GM18526 (cell line): Measurements from ENCODE around the gene NKAIN4.

Experiments used
- POLR2A ChIP-seq: IDR thresholded peaks from 3 replicates; pipeline ENCODE4 v1.6.1; 2011; ENCODE audit not compliant: insufficient read length; ENCODE audit errors: extremely low read depth

NKAIN4 gene

DNA sequence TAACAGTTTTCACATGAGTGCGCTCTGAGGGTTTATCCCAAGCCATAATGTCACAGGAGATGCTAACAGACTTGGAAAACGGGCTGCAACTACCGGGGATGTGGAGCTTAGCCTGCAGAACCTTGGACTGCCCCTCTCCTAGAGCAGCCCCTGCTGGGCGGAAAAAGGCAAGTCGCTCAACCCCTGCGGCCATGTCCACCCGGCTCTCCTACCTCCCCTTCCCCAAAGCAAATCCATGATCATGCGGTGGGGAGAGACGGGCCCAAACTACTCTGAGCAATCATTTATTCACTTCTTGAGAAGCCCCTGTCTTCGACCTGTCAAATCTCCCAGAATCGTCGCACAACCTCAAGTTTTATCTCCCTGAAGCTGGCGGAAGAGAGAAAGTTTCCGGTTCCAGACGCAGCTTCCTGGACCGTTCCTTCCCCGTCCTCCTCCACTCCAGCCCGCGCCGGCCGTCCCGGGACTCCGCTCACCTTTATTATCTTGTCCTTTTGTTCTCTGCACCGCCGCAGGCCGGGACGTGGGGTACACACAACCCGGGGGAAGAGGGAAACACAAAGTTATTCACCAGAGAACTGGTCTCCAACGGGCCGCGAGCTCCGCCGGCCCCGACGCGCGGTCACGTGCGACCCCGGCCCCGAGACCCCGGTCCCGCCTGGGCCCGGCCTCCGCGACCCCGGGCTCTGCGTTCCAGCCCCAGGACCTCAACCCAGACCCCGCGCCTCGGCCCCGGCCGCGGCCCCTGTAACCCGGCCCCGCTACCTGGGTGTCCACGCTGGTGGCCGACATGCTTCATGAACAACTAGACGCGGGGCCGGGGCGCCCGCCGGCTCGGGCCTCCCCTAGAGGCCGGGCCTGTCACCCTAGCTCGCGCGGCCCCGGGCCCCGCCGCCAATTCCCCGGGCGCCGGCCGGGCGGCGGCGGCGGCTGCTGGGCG lies 38.9 kb downstream of the NKAIN4 start:
- no peak for TF ChIP-seq POLR2A

DNA sequence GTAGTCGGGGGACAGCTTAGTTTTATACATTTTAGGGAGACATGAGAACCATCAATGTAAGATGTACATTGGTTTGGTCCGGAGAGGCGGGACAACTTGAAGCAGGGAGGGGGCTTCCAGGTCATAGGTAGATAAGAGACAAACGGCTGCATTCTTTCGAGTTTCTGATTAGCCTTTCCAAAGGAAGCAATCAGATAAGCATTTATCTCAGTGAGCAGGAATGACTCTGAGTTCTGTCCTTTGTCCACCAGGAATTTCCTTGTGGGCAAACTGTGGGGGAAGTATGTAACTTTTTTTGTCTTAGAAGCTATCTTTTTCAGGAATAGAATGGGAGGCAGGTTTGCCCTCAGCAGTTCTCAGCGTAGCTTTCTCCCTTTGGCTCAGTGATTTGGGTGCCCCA lies 39.7 kb downstream of the NKAIN4 start:
- TF ChIP-seq POLR2A, result no peak

DNA sequence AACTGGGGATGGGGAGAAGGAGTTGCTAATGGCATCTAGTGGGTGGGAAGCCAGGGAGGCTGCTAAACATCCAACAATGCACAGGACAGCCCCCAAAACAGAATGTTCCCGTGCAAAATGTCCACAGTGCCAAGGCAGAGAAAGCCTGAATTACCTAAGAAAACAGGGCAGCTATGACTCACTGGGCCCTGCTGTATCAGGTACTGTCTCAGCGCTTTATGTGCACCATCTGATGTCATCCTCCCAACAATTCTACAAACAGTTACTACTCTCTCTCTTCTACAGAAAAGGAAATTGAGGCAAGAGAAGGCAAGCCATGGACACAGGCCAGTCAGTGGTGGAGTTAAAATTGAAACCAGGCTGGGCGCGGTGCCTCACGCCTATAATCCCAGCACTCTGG lies 41.5 kb downstream of the NKAIN4 start:
- no peak for TF ChIP-seq POLR2A

DNA sequence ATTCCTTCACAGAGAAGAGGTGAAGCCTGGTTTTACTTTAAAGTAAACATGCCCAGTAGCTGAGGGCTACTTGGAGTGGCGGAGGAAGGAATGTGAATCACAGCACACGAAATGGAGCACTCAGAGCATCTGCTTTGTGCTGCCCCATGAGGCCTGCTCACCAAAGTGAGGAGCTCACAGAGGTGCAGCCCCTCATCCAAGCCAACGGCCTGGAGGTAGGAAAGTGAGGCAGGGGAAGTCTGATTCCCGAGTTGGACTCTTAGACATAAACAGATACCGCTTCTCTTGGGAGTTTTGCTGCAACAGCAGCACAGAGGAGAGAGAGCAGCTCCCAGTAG lies 41.9 kb downstream of the NKAIN4 start:
- TF ChIP-seq POLR2A, result no peak

DNA sequence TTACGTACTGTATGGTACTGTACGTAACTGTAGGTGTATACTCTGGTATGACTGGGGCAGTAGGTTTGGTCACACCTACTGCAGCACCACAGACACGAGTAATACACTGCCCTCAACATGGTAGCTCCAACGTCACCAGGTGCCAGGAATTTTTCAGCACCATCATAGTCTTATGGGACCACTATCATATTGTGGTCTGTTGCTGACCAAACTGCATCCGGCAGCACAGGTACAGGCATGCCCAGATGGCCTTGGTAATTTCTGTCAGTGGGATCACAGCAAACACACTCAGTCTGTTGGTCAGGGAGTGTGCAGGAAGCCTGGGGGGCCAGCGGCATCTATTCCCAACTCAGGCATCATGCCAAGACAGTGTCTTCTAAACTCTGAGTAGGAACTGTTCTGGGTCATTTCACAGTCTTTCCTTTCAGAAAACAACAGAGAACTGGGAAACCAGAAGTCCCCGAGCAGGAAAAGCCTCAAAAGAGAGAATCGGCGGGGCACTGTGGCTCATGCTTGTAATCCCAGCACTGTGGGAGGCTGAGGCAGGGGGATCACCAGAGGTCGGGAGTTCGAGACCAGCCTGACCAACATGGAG lies 44.2 kb downstream of the NKAIN4 start:
- TF ChIP-seq POLR2A, result no peak

DNA sequence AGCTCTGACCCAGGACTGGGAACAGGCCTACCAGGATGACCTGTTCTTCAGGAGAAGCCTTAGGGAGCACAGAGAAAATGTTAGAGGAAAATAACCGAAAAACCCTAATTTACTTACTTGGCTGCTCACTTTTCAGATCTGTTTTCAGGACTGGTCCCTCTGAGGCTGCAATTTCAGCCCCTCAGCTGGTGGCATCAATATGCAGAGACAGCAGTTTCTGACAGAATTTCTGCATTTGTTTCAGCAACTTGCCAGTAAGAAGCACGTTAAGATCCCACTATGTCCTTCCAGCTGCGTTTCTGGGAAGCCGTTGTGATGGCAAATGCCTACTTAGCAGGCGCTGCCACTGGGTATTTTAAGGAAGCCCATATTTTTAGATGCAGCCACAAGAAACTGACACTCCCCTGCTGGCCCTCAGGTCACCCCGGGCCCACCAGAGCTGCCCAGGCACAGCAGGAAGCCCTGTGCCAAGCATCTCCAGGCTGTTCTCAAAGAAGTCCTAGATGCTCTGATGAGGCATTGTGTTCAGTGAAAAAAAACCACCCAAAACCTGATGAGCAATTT lies 45.8 kb downstream of the NKAIN4 start:
- TF ChIP-seq POLR2A, result no peak

DNA sequence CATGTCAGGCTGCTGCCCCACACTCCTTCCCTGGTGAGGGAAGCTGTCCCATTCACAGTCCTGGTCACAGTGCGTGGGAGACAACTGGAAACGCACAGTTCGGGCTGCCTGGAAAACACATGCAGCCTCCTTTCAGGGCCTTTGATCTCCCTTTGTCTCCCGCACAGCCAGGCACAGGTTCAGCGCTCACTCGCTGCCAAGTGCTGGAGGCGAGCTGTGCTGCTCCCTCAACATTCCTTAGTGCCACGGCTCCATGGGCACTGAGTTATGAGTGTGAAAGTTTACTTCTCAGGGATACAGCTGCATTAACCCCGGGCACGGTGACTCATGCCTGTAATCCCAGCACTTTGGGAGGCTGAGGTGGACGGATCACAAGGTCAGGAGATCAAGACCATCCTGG lies 47.4 kb downstream of the NKAIN4 start:
- no peak for TF ChIP-seq POLR2A

DNA sequence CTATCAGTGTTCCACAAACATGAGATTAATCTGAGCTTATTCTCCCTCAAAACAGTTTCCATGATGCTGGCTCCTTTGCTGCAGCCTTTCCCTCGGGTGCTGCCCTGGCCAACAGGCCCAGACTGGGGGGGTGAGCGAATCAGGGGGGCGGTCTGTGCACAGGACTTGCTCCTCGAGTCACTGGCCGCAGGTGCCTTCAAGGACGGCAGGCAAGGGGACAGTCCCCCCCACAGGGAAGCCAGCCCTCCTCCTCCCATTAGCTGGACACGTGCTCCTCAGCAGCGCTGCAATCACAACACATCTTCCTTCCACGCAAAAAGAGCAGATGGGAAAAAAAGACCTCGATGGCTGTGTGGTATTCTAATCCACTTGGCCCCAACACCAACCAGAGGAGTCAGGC lies 48.4 kb downstream of the NKAIN4 start:
- no peak for TF ChIP-seq POLR2A

DNA sequence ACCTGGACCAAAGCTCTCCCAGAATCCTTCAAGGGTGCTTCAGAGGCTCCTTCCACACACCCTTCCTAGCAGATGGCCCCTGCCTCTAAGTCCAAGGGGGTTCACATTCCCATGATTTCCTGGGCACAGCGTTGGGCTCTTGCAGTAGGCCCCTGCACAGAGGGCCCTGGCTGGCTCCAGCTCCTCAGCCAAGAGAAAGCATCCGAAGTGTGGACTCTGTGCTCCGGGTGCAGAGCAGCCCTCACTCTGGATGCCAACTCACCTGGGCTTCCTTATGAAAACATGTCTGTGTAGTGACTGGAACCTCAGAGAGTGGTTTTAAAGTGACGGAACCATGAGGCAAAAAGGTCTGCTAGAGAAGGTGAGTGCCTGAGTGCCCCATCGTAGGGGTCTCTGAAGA lies 49.9 kb downstream of the NKAIN4 start:
- no peak for TF ChIP-seq POLR2A

DNA sequence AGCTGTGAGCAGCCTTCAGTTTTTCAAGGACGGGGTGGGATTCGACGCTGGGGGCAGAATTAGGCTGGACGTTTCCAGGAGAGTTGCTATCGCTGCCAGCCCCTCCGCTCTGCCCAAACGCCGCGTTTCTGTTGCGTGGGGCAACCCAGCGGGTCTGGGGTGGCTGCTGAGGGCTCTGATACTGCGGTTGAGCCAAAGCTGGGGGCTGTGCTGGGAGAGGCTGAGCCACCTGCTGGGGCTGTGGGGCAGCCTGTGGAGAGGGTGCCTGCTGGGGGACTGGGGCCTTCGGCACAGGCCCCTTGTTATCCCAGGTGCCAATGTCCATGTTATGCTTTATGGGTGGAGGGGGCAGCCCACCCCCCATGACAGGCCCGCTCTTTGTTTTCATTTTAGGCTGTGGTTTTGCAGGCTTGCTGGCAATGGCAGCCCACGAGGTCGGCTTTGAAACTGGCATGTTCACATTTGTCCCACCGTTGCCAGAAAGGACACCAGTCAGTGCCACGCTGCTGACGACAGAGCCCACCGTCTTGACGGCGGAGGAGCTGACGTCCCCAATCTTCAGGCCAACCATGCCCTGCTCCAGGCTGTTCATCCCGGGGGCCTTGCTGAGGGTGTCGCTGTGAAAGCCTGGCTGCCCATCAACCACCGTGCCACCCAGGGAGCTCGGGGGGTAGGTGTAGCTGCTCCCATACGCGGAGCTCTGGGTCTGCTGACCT lies 51.3 kb downstream of the NKAIN4 start:
- no peak for TF ChIP-seq POLR2A

DNA sequence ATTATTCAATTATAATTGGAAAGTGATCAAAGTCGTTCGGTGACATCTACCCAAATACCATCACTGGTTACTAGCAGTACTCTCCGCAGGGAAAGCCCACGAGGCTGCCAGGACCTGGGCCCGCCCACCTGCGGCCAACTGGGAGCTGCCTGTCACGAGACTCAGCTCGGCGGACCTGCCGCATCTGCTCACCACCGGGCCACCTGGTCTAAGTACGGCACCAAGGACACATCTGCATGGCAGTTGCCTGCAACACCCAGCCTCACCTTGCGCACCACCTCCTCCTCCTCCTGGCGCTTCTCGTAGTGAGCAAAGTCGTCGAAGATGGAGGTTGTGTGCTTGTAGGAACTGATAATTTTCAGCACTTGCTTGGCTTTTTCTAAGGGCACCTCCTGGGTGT lies 52.2 kb downstream of the NKAIN4 start:
- no peak for TF ChIP-seq POLR2A

DNA sequence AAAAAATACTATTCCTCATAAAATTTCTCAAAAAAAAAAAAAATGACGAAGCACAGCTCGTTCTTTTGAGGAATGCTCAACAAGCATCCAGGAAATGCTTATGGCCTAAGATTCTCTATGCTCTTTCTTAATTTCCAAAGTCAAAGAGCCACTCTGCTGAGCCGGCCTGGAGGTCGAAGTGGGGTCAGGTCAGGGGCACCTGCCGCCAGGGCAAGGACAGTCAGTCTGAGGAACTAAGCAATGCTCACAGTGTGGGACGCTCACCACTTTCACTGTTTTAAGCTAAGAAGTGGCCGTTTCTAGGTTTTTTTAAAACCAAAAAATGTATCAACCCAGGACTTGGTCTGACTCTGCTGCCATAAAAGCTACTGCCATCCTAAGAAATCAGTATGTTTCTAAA lies 55.7 kb downstream of the NKAIN4 start:
- TF ChIP-seq POLR2A, result no peak

DNA sequence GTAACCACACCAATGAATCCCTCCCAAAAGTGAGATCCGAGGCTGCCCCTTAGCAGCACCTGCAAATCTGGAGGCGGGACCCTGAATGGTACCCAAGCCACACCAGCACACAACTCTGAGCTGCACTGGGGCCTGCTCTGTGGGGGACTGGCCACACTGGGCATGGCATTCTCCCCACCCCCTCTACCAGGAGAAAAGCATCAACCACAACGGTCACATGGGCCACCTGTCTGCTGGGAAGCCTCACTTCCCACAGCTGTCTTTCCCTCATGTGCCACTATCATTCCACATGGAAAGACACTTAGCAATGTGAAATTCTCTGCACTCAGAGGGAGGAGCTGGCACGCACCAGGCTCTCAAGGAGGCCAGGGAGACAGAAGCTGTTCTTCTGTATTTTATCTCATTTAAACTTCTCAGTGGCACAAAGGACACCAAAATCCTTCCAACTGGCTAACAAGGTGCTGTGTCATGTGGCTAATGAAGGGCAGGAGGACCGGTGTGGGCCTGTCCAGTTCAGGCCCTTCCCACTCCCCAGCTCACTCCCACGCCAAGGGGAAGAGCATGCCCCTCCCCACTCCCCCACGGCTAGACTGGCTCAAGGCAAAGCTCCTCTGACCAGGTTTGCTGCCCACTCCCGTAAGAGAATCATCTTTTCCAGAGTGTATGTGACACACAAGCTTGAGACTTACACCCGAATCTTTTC lies 57.3 kb downstream of the NKAIN4 start:
- no peak for TF ChIP-seq POLR2A

DNA sequence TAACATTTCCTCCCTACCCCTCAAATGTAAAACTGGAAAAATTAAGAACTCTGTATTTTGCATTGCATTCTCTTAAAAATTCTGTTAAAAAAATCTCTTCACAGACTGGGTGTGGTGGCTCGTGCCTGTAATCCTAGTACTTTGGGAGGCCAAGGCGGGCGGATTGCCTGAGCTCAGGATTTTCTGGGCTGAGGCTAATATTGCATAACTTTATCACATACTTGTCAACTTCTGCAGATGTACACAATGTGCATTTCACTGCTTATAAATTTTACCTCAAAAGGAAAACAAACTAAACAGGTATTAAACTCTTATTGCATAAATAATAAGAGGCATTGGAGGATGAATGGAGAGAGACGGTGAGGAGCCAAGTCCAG lies 59.5 kb downstream of the NKAIN4 start:
- no peak for TF ChIP-seq POLR2A
